Heart left ventricle (tissue), 16 donors: Measurements from ENCODE around the gene PTPN6. TPM values are rescaled to one million over a fixed set of nuclear protein-coding genes. Genes with fewer than 3 reads are reported as not detected.

Experiments
- ATAC-seq, 4 donors: fragments of 200-7000 bp; cut with Tn5 transposase; one replicate each; pipeline ENCODE4 v1.9.1; 2020 to 2022; ENCODE audit warnings: moderate library complexity in 4 of 4, mild to moderate bottlenecking in 3 of 4, moderate number of reproducible peaks in 1 of 4
- DNase-seq, 5 donors: peaks; one replicate each; pipeline ENCODE4 v3.0.0-alpha.2; 2020
- H3K27ac ChIP-seq, 12 donors: fragments of 200-600 bp; sonication (generic) in 4 of 12; one replicate each; pipeline versions ENCODE4 v1.5.0 to v1.8.0; 2016 to 2022; ENCODE audit warnings: mild to moderate bottlenecking in 2 of 12
- H3K27me3 ChIP-seq, 9 donors: fragments of 200-600 bp; sonication (generic) in 2 of 9; one replicate each; pipeline versions ENCODE4 v1.5.1 to v1.8.0; 2016 to 2022; ENCODE audit warnings: mild to moderate bottlenecking in 3 of 9
- H3K36me3 ChIP-seq, 9 donors: fragments of 200-600 bp; sonication (generic) in 2 of 9; one replicate each; pipeline versions ENCODE4 v1.5.0 to v1.8.0; 2018 to 2022; ENCODE audit warnings: mild to moderate bottlenecking in 2 of 9
- H3K4me1 ChIP-seq, 12 donors: fragments of 200-600 bp; sonication (generic) in 4 of 12; one replicate each; pipeline versions ENCODE4 v1.5.0 to v1.8.0; 2016 to 2022; ENCODE audit warnings: mild to moderate bottlenecking in 3 of 12
- H3K4me3 ChIP-seq, 12 donors: fragments of 200-600 bp; sonication (generic) in 4 of 12; one replicate each; pipeline versions ENCODE4 v1.5.0 to v1.8.0; 2017 to 2022; ENCODE audit warnings: mild to moderate bottlenecking in 9 of 12, moderate library complexity in 4 of 12
- H3K9me3 ChIP-seq, 12 donors: fragments of 200-600 bp; sonication (generic) in 4 of 12; one replicate each; pipeline versions ENCODE4 v1.5.0 to v1.8.0; 2016 to 2022; ENCODE audit warnings: mild to moderate bottlenecking in 1 of 12
- CTCF ChIP-seq, 12 donors: fragments of 200-600 bp; sonication (generic) in 4 of 12; IDR thresholded peaks; one replicate each; pipeline versions ENCODE4 v1.5.0 to v1.8.0; 2018 to 2022; ENCODE audit warnings: antibody characterized with exemption in 12 of 12, mild to moderate bottlenecking in 5 of 12
- POLR2A ChIP-seq, 2 donors: fragments of 450-650 bp; IDR thresholded peaks; one replicate each; pipeline ENCODE4 v1.6.1; 2017; ENCODE audit warnings: antibody characterized with exemption in 2 of 2, mild to moderate bottlenecking in 2 of 2, moderate library complexity in 2 of 2
- WGBS, 4 donors: extraction: QIAGEN DNeasy Blood & Tissue Kit in 2 of 4; methylation state at CpG; one replicate each; pipeline versions ENCODE4 v1.1.5 to v1.1.7; 2013 to 2018; 5-methylcytosine and 5-hydroxymethylcytosine counted together
- intact Hi-C, 10 donors: fragments of 100-400 bp; cut with DNase I; formaldehyde crosslinking; loops; one replicate each; pipeline versions ENCODE4 v1.11.1 to v1.14.2; 2022
- microRNA counts, 2 donors: library from miRNA; unstranded; fragments of <30 nt; microRNA quantifications; one replicate each; lab custom pipeline; 2016
- microRNA-seq, 4 donors: library from miRNA; unstranded; fragments of <30 nt; microRNA quantifications; one replicate each; pipeline versions ENCODE4 to v1.2.0, GENCODE V29; 2017 to 2020
- polyA plus RNA-seq, 2 donors: library from polyadenylated mRNA; stranded (reverse); fragments of 200-250 nt; gene quantifications; one replicate each; pipeline ENCODE4 v1.2.3, GENCODE V29; 2013
- total RNA-seq, 9 donors: library from RNA; depleted of rRNA in 2 of 9; stranded (reverse); fragments of >200 nt in 2 of 9; fragmentation: NEBNext Ultra II Directional in 3 of 9; extraction: Animal tissue kit (Norgen Biotek cat#: 25700) in 3 of 9; gene quantifications; one replicate each; pipeline versions ENCODE4 v1.1.0 to v1.2.4, GENCODE V29; 2016 to 2023
- donor health status: ischemic (EF 13 %, LVEDD 7.1; RV severe dilation, severe dysfunction).
- donor health status: healthy with polysubstance abuse.
- donor health status: DM: no; HTN: yes; CAD: no.
- donor health status: DM: no; HTN: no; CAD: no.
- donor health status: ischemic (EF 25% LVEDD 6.9; RV normal size, moderate dysfunction).
- donor health status: ischemic (EF 25% LVEDD 5.7; RV mildly dilated, moderate dysfunction).
- donor health status: healthy.
- donor health status: DM: yes; HTN: yes; CAD: no.
- donor health status: ischemic (EF 35%, LVEDD 5.7; RV mildly dilated, moderate dysfunction).
- donor health status: nonischemic (EF 11% LVEDD 7.7; RV severe dilation, severe dysfunction).
- donor health status: DM: yes; HTN: yes; CAD: no.
- donor health status: PGD.
- donor health status: ischemic (EF 29% LVEDD 5.4; RV normal size, mild dysfunction).
- donor health status: nonischemic (EF 23%, LVEDD 6.1; RV moderate dilation, normal function).

Gene PTPN6
- total and polyA plus RNA-seq, 11 donors = 3.5 to 63.2 (median 6.1) TPM

DNA sequence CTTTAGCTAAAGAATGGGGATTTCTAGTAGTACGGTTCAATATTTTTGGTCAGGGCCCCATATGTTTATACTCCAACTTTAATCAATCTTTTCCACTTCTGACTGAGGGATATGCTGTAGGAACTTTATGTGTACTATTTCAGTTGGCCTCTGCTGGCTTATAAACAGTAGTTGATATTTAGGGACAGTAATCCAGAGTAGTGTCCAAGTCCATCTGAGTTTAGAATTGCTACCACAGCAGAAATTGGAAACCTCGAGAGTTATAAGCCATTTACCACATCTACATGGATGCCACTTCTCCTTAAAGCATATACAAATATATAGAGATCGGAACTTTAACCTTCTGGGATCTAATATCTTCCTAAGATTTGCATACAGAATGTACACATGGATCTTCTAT lies 55.5 kb downstream of the PTPN6 start:
- TF ChIP-seq POLR2A (IDR thresholded peaks at IDR 0.05) = no peak
- Histone ChIP-seq H3K4me1 (peaks cover 0 to 65% (median 9%) of the 10 kb centered on the region in 12 donors), H3K4me3 (no peak overlapping the region), H3K27ac (peak overlapping the region in 1 of 12 donors; percentile 53), H3K27me3 (no peaks in the 10 kb centered on the region), H3K9me3 (no peaks in the 10 kb centered on the region), H3K36me3 (peaks cover 0 to 46% (median 13%) of the 10 kb centered on the region in 9 donors)
- ATAC-seq = no peak
- intact Hi-C loops = no loop called here
- WGBS, 4 donors = 82 to 94% (median 88%) methylated on average over 3 of the region's 3 CpGs
- no peak for DNase-seq

DNA sequence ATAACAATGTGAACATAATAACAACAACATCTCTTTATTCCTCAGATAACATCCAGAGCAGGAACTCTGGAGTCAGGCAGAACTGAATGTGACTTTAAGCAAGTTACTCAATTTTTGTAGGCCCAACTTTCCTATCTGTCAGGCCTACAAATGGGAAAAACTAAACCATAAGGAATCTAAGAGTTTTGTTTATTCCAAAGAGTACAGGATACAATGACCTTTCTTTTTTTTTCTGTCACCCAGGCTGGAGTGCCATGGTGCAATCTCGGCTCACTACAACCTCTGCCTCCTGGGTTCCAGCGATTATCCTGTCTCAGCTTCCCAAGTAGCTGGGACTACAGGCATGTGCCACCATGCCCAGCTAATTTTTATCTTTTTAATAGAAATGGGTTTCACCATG lies 57.7 kb downstream of the PTPN6 start:
- peaks cover 0 to 56% (median 8%) of the 10 kb centered on the region in 12 donors for H3K4me1 ChIP-seq
- WGBS, 4 donors = 84 to 96% (median 92%) methylated on average over 2 of the region's 2 CpGs
- no peak overlapping the region for H3K27ac ChIP-seq
- intact Hi-C loops = no loop called here
- peaks cover 0 to 64% (median 13%) of the 10 kb centered on the region in 9 donors for H3K36me3 ChIP-seq
- H3K9me3 ChIP-seq = no peaks in the 10 kb centered on the region
- H3K27me3 ChIP-seq = no peaks in the 10 kb centered on the region
- ATAC-seq (no peak), DNase-seq (no peak)
- H3K4me3 ChIP-seq = no peak overlapping the region
- no peak for TF ChIP-seq POLR2A (IDR thresholded peaks at IDR 0.05)

DNA sequence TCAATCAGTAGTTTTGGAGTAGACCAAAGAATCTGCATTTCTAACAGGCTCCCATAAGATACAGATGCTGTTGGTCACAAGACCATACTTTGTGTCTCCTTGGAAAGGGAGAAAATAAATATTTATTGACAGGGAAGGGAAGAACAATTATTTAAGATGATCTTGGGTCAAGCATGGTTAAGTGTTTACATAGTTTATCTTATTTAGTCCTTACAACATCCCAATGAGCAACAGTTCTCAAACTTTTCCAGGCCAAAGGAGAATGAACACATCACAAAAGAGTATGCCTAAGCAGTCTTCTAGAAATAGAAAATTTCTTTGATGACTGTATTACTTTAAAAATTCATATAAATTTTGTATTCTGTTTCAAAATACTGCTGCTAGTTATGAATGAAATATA lies 58.4 kb downstream of the PTPN6 start:
- no peaks in the 10 kb centered on the region for H3K27me3 ChIP-seq
- no peaks in the 10 kb centered on the region for H3K9me3 ChIP-seq
- H3K27ac ChIP-seq = no peak overlapping the region
- DNase-seq (no peak), ATAC-seq (no peak)
- H3K4me3 ChIP-seq = no peak overlapping the region
- H3K4me1 ChIP-seq = peaks cover 0 to 49% (median 8%) of the 10 kb centered on the region in 12 donors
- peaks cover 0 to 69% (median 13%) of the 10 kb centered on the region in 9 donors for H3K36me3 ChIP-seq
- intact Hi-C loops = no loop called here
- TF ChIP-seq CTCF (IDR thresholded peaks at IDR 0.05) (no peak), POLR2A (IDR thresholded peaks at IDR 0.05) (no peak)

MicroRNAs encoded within 50 kb of the gene (microRNA counts, 767-probe panel; counts per million panel counts)
- 1,763 to 1,924 counts per million in 2 donors for microRNA hsa-miR-141-3p (lab: Ali Mortazavi, UCI)
- microRNA hsa-miR-200c-3p (lab: Ali Mortazavi, UCI) = 71.6 to 758 counts per million in 2 donors

Small RNAs within 50 kb of the gene (microRNA-seq; reads per million reads assigned to microRNA genes)
- gene MIR141 (0 to 4.2 (median 1.1) reads per million in 4 donors), gene MIR200C (8.1 to 75.2 (median 36.2) reads per million in 4 donors)

Other genes with a start within 250 kb of the PTPN6 start
- gene COPS7A, start 227.3 kb upstream of the PTPN6 start, total RNA-seq = 10 to 100 TPM; 56.7 to 96.4 (median 82.6) TPM
- gene COPS7A, start 227.3 kb upstream of the PTPN6 start, polyA plus RNA-seq = 100 to 1,000 TPM in 1 of 2 donors, 10 to 100 TPM in 1; 54.1 to 108 TPM
- gene MLF2, start 198.2 kb upstream of the PTPN6 start, total RNA-seq = 100 to 1,000 TPM; 126 to 207 (median 152) TPM
- 100 to 1,000 TPM; 136 to 231 TPM for gene MLF2, start 198.2 kb upstream of the PTPN6 start, polyA plus RNA-seq
- 100 to 1,000 TPM in 5 of 9 donors, 10 to 100 TPM in 4; 72.9 to 227 (median 100) TPM for gene PTMS, start 185.0 kb upstream of the PTPN6 start, total RNA-seq
- gene PTMS, start 185.0 kb upstream of the PTPN6 start, polyA plus RNA-seq = 100 to 1,000 TPM; 274 to 331 TPM
- 1 to 10 TPM in 2 of 9 donors, under 1 TPM in 3, not detected in 4; 0.10 to 1.5 (median 0.43) TPM for gene LAG3, start 178.8 kb upstream of the PTPN6 start, total RNA-seq
- under 1 TPM; 0.03 to 0.34 TPM for gene LAG3, start 178.8 kb upstream of the PTPN6 start, polyA plus RNA-seq
- gene CD4, start 161.8 kb upstream of the PTPN6 start, total RNA-seq = 10 to 100 TPM in 2 of 9 donors, 1 to 10 TPM in 7; 3.0 to 71.9 (median 5.4) TPM
- gene CD4, start 161.8 kb upstream of the PTPN6 start, polyA plus RNA-seq = 1 to 10 TPM; 1.1 to 3.2 TPM
- 1 to 10 TPM; 1.8 to 5.2 (median 2.9) TPM for gene GPR162, start 129.5 kb upstream of the PTPN6 start, total RNA-seq
- 1 to 10 TPM; 4.4 to 7.7 TPM for gene GPR162, start 129.5 kb upstream of the PTPN6 start, polyA plus RNA-seq
- 10 to 100 TPM in 7 of 9 donors, 1 to 10 TPM in 2; 4.2 to 26.7 (median 16.6) TPM for gene P3H3, start 122.9 kb upstream of the PTPN6 start, total RNA-seq
- gene P3H3, start 122.9 kb upstream of the PTPN6 start, polyA plus RNA-seq = 10 to 100 TPM; 11.5 to 29.9 TPM
- 10 to 100 TPM in 2 of 9 donors, 1 to 10 TPM in 6, under 1 TPM in 1; 0.64 to 12.4 (median 6.2) TPM for gene GNB3, start 110.4 kb upstream of the PTPN6 start, total RNA-seq
- gene GNB3, start 110.4 kb upstream of the PTPN6 start, polyA plus RNA-seq = 1 to 10 TPM; 1.9 to 6.2 TPM
- gene CDCA3, start 100.1 kb upstream of the PTPN6 start, total RNA-seq = 1 to 10 TPM in 1 of 9 donors, under 1 TPM in 7, not detected in 1; 0.44 to 8.3 (median 0.96) TPM
- under 1 TPM; 0.42 to 0.65 TPM for gene CDCA3, start 100.1 kb upstream of the PTPN6 start, polyA plus RNA-seq
- gene USP5, start 99.2 kb upstream of the PTPN6 start, total RNA-seq = 10 to 100 TPM; 42.0 to 96.8 (median 61.6) TPM
- 10 to 100 TPM; 23.4 to 52.8 TPM for gene USP5, start 99.2 kb upstream of the PTPN6 start, polyA plus RNA-seq
- gene TPI1, start 83.8 kb upstream of the PTPN6 start, total RNA-seq = 1,000 to 10,000 TPM in 1 of 9 donors, 100 to 1,000 TPM in 8; 600 to 1,024 (median 730) TPM
- gene TPI1, start 83.8 kb upstream of the PTPN6 start, polyA plus RNA-seq = 1,000 to 10,000 TPM in 1 of 2 donors, 100 to 1,000 TPM in 1; 648 to 1,605 TPM
- 1 to 10 TPM; 2.3 to 6.6 (median 3.1) TPM for gene SPSB2, start 78.1 kb upstream of the PTPN6 start, total RNA-seq
- 1 to 10 TPM; 4.4 to 4.6 TPM for gene SPSB2, start 78.1 kb upstream of the PTPN6 start, polyA plus RNA-seq
- 10 to 100 TPM in 5 of 9 donors, 1 to 10 TPM in 4; 8.2 to 15.1 (median 10.3) TPM for gene LRRC23, start 46.5 kb upstream of the PTPN6 start, total RNA-seq
- gene LRRC23, start 46.5 kb upstream of the PTPN6 start, polyA plus RNA-seq = 10 to 100 TPM; 14.8 to 15.3 TPM
- gene ENO2, start 36.8 kb upstream of the PTPN6 start, total RNA-seq = 10 to 100 TPM in 6 of 9 donors, 1 to 10 TPM in 3; 4.6 to 30.9 (median 11.6) TPM
- gene ENO2, start 36.8 kb upstream of the PTPN6 start, polyA plus RNA-seq = 10 to 100 TPM; 10.4 to 22.1 TPM
- gene ATN1, start 23.4 kb upstream of the PTPN6 start, total RNA-seq = 10 to 100 TPM; 38.4 to 82.9 (median 67.2) TPM
- gene ATN1, start 23.4 kb upstream of the PTPN6 start, polyA plus RNA-seq = 10 to 100 TPM; 61.3 to 65.6 TPM
- not detected for gene RNU7-1, start 7.5 kb upstream of the PTPN6 start, total RNA-seq
- not detected for gene RNU7-1, start 7.5 kb upstream of the PTPN6 start, polyA plus RNA-seq
- gene C12orf57, start 7.3 kb upstream of the PTPN6 start, total RNA-seq = 100 to 1,000 TPM; 108 to 394 (median 167) TPM
- gene C12orf57, start 7.3 kb upstream of the PTPN6 start, polyA plus RNA-seq = 100 to 1,000 TPM; 258 to 460 TPM
- gene PHB2, start 19.3 kb downstream of the PTPN6 start, total RNA-seq = 100 to 1,000 TPM; 128 to 189 (median 152) TPM
- gene PHB2, start 19.3 kb downstream of the PTPN6 start, polyA plus RNA-seq = 100 to 1,000 TPM; 112 to 192 TPM
- 10 to 100 TPM; 24.2 to 43.1 (median 35.9) TPM for gene EMG1, start 19.6 kb downstream of the PTPN6 start, total RNA-seq
- 10 to 100 TPM; 23.0 to 38.2 TPM for gene EMG1, start 19.6 kb downstream of the PTPN6 start, polyA plus RNA-seq
- gene LPCAT3, start 67.1 kb downstream of the PTPN6 start, total RNA-seq = 10 to 100 TPM; 19.9 to 66.3 (median 46.8) TPM
- gene LPCAT3, start 67.1 kb downstream of the PTPN6 start, polyA plus RNA-seq = 10 to 100 TPM; 26.9 to 43.4 TPM
- gene C1S, start 109.4 kb downstream of the PTPN6 start, total RNA-seq = 100 to 1,000 TPM in 2 of 9 donors, 10 to 100 TPM in 7; 31.9 to 247 (median 74.2) TPM
- gene C1S, start 109.4 kb downstream of the PTPN6 start, polyA plus RNA-seq = 10 to 100 TPM; 30.1 to 36.4 TPM
- 100 to 1,000 TPM in 5 of 9 donors, 10 to 100 TPM in 4; 42.6 to 343 (median 107) TPM for gene C1R, start 141.1 kb downstream of the PTPN6 start, total RNA-seq
- gene C1R, start 141.1 kb downstream of the PTPN6 start, polyA plus RNA-seq = 10 to 100 TPM; 49.1 to 98.5 TPM
- gene C1RL, start 157.9 kb downstream of the PTPN6 start, total RNA-seq = 10 to 100 TPM in 3 of 9 donors, 1 to 10 TPM in 6; 5.4 to 27.1 (median 7.9) TPM
- gene C1RL, start 157.9 kb downstream of the PTPN6 start, polyA plus RNA-seq = 1 to 10 TPM; 7.9 to 9.8 TPM
- gene RBP5, start 177.5 kb downstream of the PTPN6 start, total RNA-seq = 1 to 10 TPM in 1 of 9 donors, under 1 TPM in 1, not detected in 7; 0.86 to 2.1 TPM
- under 1 TPM; 0.34 to 0.94 TPM for gene RBP5, start 177.5 kb downstream of the PTPN6 start, polyA plus RNA-seq
- 10 to 100 TPM in 2 of 9 donors, 1 to 10 TPM in 7; 3.3 to 18.7 (median 4.1) TPM for gene CLSTN3, start 179.0 kb downstream of the PTPN6 start, total RNA-seq
- 1 to 10 TPM; 3.1 to 4.2 TPM for gene CLSTN3, start 179.0 kb downstream of the PTPN6 start, polyA plus RNA-seq
- gene PEX5, start 238.3 kb downstream of the PTPN6 start, total RNA-seq = 10 to 100 TPM; 24.9 to 40.1 (median 29.9) TPM
- gene PEX5, start 238.3 kb downstream of the PTPN6 start, polyA plus RNA-seq = 10 to 100 TPM in 1 of 2 donors, 1 to 10 TPM in 1; 9.7 to 45.9 TPM